ENCODE data around the gene GDPGP1.
"Not testable (repeated sequence)": the region's sequence is repeated elsewhere in the genome, so short reads cannot be mapped to it uniquely, and the experiment has no call there.

The GDPGP1 gene, protein sequence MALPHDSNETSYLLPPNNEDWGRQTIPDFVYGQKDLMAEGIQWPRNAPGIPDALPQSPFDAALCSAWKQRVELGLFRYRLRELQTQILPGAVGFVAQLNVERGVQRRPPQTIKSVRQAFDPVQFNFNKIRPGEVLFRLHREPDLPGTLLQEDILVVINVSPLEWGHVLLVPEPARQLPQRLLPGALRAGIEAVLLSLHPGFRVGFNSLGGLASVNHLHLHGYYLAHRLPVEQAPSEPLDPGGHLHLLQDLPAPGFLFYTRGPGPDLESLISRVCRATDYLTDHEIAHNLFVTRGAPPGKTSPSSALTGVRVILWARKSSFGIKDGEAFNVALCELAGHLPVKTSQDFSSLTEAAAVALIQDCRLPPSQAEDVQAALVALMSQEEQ

GRCh38 chr15:90234096-90234988 is at the start of gene GDPGP1:
GDPGP1 (plus strand) TSS chr15:90234209; CDS start chr15:90240909, 6,700 bp downstream.
- DNase-seq, result no peak

DNA sequence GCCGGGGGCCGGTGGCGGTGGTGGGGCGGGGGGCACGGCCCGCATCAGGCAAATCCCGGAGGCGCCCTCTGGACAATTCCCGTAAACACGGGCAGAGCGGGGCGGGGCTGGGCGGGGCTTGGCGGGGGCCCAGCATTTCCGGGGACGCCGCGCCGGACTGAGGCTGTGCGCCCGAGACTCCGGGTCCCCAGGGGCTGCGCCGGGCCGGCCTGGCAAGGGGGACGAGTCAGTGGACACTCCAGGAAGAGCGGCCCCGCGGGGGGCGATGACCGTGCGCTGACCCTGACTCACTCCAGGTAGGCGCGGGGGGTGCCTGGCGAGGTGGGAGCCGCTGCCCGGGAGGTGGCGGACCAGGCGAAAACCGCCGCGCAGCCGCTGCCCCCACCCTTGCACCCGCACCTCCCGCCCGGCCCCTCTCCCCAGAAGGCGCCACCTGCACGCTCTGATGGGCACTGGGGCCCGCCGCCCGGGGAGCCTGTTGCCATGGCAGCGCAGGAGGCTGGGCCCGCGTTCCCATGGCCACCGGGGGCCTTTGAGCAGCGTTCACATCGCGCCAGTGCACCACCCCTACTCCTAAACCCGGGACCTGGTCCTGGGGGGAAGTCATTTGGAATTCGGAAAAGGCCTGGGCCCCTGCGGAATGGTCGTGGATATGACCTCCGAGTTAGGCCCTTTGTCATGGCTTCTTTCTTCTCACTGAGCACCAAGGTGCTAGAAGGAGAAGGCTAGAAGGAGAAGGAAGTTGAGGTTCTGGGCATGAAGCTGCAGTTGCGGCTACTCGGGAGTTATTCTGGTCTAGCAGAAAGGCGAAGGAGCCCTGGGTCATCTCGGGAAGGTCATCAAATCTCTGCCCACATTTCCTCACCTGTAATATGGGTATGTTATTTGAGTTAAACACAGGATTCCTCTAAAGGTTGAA is 49.0 kb upstream of the GDPGP1 start:
- DNase-seq, result peak; percentile 58

- no peak for DNase-seq
These were observed 46.6 kb upstream of the GDPGP1 start for GRCh38 chr15:90187257-90187868.

DNA sequence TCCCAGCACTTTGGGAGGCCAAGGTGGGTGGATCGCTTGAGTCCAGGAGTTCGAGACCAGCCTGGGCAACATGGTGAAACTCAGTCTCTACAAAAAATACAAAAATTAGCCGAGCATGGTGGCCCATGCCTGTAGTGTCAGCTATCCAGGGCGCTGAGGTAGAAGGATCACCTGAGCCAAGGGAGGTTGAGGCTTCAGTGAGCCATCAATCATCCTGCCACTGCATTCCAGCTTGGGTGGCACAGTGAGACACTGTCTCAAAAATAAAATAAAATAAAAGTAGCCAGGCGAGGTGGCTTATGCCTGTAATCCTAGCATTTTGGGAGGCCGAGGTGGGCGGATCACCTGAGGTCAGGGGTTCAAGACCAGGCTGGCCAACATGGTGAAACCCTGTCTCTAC is 45.9 kb upstream of the GDPGP1 start:
- DNase-seq, result not testable (repeated sequence)

GRCh38 chr15:90188914-90189748 is 44.9 kb upstream of the GDPGP1 start:
- peak; percentile 7 for DNase-seq

- DNase-seq, result peak; percentile 86
These were observed 44.1 kb upstream of the GDPGP1 start for GRCh38 chr15:90189781-90190467.

DNA sequence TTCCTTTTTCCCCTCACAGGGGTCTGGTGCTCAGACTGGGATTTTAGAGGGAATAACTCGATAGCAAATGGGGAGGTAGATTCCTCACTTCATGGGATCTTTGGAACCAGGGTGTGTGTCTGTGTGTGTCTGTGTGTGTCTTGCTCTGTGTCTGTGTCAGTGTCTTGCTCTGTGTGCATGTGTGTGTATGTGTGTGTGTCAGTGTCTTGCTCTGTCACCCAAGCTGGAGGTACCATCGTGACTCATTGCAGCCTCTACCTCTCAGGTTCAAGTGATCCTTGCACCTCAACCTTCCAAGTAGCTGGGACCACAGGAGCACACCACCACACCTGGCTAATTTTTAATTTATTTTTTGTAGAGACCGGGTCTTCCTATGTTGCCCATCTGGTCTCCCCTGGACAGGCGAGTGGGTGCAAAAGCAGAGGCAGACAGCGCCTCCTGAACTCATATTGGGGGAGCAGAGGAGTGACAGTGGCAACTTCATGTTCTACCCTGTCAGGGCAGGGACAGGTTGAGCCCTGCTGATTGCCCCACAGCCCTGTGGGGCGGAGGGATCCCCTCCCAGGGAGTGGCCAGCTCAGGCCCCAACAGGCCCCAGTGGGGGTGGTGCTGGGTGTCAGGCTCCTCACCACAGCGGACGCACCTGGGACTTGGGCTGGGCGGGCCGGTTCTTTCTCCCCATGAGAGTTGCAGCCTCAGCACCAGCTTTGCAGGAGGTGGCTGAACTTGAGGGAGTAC is 43.2 kb upstream of the GDPGP1 start:
- DNase-seq, result peak; percentile 77

DNA sequence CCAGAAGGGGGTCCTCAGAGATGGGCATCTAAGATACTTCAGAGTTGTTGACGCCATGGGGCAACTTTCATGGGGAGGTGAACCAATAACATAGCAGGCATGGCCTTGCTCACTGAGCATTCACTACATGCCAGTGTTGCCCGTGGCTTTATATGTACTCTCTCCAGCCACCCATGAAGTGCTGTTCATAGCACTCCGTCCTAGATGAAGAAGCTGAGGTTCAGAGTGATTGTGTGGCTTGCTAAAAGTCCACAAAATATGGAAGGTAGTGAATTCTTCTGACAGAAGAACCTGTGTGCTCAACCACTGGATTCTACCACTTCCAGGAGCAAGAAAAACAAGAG is 42.7 kb upstream of the GDPGP1 start:
- no peak for DNase-seq

- peak; percentile 90 for DNase-seq
These were observed 42.1 kb upstream of the GDPGP1 start for GRCh38 chr15:90191794-90192509.

DNA sequence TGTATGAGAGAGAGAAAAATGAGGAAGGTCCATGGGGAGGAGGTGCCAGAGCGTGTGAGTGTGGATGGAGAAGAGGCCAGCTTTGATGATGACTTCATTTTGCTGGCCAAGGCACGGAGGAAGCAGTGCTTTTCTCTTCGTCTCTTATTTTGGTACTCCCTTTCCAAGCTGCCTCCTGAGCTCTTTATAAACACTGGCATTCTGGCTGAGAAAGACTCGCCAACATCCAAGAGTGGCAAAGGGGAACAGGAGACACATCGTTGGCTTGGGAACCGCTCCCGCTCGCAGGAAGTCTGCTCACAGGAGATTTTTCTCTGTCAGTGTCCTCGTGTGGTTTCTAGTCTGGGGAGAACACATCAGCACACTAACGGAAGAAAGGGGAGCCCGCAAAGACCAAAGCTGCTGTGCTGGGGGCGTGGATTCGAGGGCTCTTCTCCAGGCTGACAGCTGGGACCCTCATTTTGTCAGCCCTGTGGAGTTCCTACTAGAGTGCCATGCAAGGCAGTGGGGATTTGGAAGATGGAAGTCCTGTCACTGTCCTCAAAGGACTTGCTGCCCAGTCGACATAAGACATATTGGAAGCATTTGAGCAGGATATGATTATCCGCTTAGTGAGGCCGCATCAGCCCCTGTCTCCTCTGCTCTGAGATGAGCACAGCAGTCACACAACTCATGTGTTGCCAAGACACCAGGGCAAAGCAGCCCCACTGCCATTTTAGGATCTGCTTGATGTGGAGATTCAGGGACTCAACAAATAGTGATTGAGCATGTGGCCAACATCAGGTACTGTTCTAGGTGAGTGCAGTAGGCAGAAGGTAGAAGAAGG is 40.8 kb upstream of the GDPGP1 start:
- DNase-seq, result peak; percentile 33

DNA sequence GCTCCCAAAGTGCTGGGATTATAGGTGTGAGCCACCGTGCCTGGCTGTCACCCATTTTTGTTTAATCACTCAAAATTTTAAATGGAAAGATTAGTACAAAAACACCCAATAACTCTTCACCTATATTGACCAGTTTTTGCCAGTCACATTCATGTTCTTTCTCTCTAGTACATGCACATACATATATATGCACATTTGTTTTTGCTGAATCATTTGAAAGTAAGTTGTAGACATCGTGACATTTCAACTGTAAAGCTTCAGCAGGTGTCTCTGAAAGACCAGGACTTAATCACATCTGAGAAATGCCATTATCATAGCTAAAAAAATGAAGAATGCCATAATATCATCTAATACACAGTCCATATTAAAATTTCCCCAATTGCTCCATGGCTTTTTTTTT is 39.4 kb upstream of the GDPGP1 start:
- no peak for DNase-seq

DNA sequence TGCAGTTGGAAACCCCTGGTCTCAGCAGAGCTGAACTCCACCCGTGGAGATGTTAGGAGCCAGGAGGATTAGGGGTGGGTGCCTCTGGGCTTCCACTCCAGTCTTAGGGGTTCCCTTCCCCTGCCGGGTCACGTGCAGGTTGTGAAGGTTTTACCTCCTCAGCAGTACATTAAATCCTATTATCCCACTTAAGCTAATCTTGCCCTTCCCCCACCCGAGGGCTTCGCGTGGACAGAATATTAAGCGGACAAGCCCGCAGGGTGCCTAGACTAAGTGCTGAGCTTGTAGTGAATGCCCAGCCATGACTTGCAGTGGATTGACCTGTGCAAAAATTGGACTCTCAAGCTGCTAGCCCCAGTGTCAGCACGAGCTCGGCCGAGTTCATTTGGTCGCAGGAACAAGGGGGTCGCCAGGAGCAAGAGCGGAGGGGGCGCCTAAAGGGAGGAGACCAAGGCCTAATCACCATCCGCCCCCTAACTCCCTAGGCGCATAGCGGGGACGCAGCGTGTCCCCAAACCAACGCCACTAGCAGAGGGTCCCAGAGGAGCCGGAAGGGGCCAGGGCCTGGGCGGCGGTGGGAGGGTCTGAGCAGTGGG is 33.4 kb upstream of the GDPGP1 start:
- peak; percentile 9 for DNase-seq

GRCh38 chr15:90201130-90201943 is 32.7 kb upstream of the GDPGP1 start, which contains the start of gene SEMA4B:
SEMA4B (plus strand) TSS chr15:90201330; CDS start chr15:90201579, 249 bp downstream.
- DNase-seq, result peak; percentile 70

DNA sequence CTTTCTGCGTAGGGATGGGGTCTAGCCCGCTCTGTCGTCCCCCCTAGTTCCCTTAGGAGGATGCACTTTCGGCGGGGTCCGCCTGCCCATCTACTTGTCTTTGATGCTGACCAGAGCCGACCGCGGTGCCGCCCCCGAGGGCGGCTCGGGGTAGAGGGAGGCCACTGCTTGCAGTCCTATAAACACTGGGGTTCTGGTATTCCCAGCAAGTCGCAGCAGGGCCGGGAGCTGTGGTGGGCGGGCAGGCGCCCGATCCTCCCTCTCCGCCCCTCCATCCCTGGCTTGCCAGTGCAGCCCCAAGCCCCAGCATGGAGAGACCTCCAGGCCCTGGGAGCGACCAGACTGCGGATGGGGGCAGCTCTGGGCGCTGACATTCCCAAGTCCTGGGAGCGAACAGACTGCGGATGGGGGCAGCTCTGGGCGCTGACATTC is 32.0 kb upstream of the GDPGP1 start:
- no peak for DNase-seq

DNA sequence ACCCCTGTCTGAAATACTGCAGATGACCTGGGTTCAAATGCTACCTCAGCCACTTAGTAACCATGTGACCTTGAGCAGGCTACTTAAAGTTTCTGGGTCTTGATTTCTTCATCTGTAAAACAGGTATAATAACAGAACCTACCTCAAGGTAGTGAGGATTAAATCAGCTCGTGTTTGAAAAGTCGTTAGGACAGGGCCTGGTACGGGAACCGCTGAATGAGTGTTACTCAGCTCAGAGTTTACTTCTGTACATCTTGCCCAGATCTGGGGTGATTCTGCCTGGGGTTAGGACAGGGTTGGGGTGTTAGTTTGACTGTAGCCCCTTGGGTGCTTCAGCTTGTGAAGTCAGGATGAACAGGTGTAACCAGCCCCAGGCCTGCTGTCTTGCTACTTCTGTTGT is 31.1 kb upstream of the GDPGP1 start:
- no peak for DNase-seq

DNA sequence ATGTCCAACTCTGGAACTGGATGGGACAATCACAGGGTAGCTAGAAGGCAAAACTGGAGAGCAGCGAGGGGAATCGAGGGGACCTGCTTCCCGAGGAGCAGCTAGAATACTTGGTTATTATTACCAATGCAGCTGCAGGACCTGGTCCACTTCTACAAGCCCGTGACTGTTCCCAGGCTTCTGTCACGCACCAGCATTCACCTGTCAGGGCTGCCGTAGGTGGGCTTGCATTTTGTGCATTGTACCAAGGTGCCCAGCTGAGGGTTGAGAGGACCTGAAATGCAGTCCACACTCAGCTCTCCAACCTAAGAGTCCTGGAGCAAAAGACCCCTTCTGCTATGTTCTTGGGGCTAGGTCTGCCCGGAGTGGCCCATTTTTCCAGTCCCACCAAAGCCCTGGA is 30.5 kb upstream of the GDPGP1 start:
- no peak for DNase-seq

GRCh38 chr15:90203922-90204321 is 30.1 kb upstream of the GDPGP1 start:
- DNase-seq, result no peak
